HK-2 (cell line): Measurements from ENCODE around the gene CCDC9.

Source experiments
- DNase-seq: peaks from one replicate; pipeline ENCODE4 v3.0.0-alpha.2; 2018; ENCODE audit not compliant: unreplicated experiment

The CCDC9 gene

DNA sequence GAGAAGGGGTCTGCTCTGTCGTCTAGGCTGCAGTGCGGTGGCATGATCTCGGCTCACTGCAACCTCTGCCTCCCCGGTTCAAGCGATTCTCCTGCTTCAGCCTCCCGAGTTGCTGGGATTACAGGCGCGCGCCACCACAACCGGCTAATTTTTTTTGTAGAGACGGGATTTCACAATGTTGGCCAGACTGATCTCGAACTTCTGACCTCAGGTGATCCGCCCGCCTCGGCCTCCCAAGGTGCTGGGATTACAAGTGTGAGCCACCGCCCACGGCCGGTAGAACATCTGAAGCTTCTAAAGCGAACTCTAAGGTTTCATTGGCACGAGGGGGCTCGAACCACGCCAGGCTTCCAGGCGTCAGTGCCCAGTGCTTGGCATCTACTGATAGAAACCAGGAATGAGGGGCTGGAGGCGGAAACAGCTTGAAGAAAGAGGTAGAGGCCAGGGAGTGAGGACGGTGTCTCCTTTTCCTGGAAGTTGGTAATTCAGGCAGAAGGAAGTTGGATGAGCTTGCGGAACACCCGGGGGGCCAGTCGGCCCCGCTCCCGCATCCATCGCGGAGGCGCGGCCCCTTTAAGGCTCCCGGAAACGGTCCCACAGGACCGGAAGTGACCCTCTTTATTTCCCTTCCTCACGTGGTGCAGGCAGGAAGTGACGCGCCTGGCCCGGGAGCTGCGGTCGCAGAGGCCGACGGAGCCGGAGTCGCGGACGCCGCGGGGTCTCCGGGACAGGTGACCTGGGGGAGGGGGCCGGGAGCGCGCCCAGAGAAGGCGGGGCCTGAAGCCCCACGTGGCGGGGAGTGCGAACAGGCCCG, at the start of gene CCDC9:
Gene CCDC9 (plus strand): TSS at position 647 of the 814 bp plus-strand sequence. CDS start 1,876 bp downstream, outside the sequence.
- DNase-seq = no peak

- no peak for DNase-seq
Observed at GRCh38 chr19:47209319-47210179, 46.8 kb upstream of the CCDC9 start.

- DNase-seq = no peak
Observed at GRCh38 chr19:47210180-47210490, 46.2 kb upstream of the CCDC9 start.

GRCh38 chr19:47210689-47211316, 45.5 kb upstream of the CCDC9 start:
- DNase-seq = peak; percentile 71

DNA sequence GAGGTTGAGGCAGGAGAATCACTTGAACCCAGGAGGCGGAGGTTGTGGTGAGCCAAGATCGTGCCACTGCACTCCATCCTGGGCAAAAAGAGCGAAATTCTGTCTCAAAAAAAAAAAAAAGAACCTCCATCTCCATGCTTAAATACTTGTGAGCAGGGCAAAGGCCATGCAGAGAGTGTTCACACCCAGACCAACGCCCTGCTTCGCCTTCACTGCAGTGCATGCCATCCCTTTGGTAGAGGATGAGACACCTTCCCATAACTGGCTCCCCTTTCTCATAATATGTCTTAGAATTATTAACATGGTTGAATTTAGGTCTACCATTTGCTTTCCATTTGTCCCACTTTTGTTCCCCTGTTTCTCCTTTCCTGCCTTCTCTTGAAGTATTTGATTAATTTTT, 40.7 kb upstream of the CCDC9 start:
- DNase-seq = no peak

DNA sequence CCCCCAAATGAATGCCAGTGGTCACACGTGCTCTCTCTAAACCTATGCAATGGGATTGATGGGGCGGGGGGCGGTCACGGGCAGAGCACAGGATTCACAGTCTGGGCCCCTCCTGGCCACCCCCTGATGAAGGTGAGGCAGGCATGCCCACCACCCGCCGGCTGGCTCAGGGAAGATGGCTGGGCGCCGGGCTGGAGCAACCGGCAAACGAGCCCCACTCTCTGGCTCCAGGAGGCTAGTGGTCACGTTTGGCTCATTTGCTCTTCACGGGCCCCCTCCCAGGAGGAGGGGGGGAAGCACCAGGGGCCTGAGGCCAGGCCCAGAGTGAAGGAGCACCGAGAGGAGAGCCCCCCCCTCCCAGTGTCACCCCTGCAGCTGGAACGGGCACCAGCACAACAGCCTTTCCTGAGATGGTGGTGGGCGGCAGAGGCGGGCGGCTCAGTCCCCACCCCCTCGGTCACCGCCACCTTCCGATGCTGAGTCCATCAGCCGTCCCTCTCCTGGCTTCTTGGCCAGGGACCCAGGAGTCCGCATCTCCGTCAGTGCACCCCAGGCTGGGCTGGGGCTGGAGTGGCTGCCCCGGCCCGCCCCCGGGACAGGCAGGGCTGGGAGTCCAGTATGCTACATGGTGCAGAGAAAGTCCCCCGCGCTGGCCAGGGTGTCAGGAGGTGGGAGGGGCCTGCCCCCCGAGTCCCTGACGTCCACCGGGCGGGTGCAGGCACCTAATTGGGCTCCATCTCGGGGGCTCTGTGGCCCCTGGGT, 35.1 kb upstream of the CCDC9 start:
- no peak for DNase-seq

GRCh38 chr19:47221890-47222289, 34.4 kb upstream of the CCDC9 start:
- no peak for DNase-seq

GRCh38 chr19:47225746-47226425, 30.4 kb upstream of the CCDC9 start:
- peak; percentile 91 for DNase-seq

DNA sequence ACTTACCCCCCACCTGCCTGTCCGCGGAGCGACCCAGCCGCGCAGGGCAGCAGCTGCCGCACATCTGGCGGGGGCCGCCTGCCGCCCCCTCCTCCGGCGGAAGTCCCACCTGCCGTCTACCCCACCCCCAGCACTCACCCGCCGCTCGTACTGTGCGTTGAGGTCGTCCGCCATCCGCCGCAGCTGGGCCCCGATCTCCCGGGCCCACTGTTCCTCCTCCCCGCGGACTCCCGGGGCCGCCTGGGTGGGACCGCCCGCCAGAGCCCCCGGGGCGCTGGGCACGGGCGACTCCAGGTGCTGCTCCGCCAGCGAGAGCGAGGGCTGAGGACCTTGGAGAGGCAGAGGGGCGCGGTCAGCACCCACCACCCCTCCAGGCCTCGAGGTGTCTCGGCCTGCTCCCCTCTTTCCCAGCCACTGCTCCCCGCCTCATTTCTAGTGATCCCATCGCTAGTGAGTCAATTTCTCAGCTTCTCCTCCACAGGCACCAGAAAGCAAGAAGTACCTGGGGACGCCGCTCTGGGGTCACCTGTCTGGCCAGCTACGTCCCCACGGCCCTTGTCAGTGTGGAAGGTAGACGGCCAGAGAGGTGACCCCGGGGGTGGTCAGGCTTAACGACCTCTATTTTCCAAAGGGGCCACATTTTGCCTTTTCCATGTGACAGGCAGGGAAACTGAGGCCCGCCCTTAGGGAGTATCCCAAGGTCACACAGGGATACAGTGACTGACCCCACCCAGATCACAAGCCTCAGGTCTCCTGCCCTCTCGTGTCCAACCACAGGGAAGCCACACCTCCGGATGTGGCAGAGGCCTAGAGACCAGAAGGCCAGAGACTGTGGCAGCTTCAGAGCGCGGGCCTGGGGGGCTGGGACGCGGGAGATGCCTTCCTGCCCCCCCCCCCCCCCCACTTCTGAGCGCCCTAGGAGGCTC, 29.6 kb upstream of the CCDC9 start:
- peak; percentile 90 for DNase-seq

DNA sequence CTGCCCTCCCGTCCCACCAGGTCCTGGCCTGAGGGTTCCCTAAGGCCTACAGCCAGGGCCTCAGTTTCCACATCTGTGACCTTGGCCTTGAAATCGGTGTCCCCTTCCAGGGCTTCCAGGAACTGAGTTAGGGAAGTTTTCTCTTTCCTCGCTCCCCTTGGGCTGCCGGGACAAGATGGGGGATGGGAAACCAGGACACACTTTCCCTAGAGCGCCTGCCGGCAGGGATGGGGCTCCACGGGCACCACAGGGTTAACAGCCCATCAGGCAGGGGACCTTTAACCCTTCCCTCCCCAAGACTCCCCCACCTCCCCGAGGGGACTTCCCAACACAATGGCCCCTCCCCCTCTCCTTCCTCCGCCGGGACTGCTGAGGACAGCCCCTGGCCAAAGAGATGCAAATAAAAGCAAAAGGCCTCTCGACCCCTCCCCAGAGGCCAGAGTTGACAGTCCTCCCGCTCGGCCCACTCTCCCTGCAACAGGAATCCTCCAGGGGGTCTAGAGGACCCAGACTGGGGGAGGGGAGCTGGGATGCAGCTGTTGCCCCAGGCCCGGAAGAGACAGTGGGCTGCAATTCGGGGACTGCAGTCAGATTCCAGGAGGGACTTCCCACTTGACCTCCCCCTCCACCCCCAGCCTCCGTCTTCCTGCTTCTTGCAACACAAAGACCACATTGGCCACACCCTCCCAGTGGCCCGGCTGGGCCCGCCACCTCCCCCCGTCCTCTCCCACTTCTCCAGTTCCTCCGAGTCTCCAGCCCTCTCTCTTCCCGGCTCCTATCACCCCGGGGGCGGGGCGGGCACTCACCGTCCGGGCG, 28.8 kb upstream of the CCDC9 start:
- DNase-seq = peak; percentile 95

GRCh38 chr19:47228168-47228936, 28.0 kb upstream of the CCDC9 start:
- peak; percentile 72 for DNase-seq

DNA sequence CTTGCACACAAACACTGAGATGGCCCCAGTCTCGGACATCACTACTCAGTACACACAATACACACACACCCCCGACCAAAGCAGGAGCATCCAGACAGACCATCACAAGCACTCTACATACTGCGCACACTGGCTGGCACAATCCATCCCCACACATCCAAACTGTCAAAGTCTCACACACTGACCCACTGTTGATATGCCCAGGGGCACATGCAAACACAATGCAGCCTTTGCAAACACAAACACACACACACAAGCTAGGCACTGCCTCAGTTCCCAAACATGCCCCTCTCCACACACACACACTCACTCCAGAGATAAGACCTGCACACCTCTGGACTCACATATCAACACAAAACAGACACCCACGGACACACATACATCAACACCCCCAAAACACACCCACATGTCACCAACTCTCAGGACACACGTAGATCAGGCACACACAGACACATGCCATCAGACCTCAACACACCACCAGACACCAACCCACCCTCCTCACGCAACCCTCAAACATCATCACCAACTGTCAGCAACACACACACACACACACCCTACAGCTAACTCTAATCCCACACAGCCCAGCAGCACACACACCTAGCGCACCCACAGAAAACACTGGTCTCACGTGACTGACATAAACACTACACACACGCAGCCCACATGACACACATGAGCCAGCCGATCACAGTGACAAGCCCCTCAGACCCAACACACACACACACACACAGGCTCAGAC, 27.2 kb upstream of the CCDC9 start:
- DNase-seq = no peak

DNA sequence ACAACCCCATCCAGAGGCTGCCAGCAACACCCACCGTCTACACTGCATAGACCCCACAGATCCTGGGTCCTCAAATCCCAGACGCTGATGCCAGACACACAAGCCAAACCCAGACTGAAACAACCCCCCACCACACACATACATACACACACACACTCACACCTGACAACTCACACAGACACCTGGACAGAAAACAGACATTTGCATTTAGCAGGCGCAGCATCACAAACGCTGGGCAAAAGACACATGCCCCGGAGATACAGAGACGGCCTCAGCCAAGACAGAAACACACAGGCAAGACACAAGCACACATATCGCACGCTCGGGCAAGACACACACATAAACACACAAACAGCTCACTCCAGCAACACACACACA, 26.7 kb upstream of the CCDC9 start:
- DNase-seq = no peak

GRCh38 chr19:47230054-47230920, 26.0 kb upstream of the CCDC9 start:
- DNase-seq = peak; percentile 60

- DNase-seq = no peak
Observed at GRCh38 chr19:47230921-47231214, 25.5 kb upstream of the CCDC9 start, which contains the start of gene BBC3. Gene BBC3 (minus strand): TSS chr19:47231199. CDS start chr19:47228431, 2,768 bp downstream.

DNA sequence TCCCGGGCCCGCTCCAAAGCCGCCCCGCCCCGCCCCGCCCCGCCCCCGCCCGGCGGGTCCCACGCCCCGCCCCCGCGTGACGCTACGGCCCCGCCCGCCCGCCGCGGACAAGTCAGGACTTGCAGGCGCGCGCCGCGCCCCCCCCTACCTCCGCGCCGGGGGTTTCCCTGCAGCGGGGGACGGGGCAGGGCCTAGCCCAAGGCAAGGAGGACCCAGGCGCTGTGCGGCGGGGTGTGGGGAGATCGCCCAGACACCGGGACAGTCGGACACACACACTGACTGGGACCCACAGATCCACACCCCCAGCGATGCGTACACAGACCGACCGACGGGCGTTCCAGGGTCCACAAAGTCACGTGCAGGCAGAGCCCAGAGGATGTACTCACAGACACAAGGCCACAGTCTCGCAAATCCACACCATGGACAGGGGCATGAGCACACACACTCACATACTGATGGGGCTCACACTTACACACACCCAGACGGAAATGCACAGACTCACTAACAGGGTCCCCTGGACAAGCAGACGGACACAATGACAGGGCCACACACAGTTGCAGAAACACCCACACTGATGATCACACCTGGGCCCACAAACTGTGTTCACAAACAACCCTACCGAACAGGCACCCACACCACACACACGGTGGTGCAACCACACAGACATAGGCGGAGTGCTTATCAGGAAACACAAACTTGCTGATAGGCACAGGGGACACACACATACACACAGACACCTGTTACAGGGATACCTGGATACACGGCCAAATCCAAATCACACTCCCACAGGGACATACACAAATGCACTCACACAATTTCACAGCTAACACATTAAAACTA, 24.9 kb upstream of the CCDC9 start:
- peak; percentile 89 for DNase-seq
